Right lung (tissue), 5 donors: ENCODE measurements around the gene ARHGEF38. TPM values are rescaled to one million over a fixed set of nuclear protein-coding genes. Genes with fewer than 3 reads are reported as not detected.
"Not testable (repeated sequence)": the region's sequence is repeated elsewhere in the genome, so short reads cannot be mapped to it uniquely, and the experiment has no call there.

ENCODE experiments used
- DNase-seq, 2 donors: peaks; one replicate each; pipeline ENCODE4 v3.0.0-alpha.2; 2013
- polyA plus RNA-seq, 5 donors: library from polyadenylated mRNA; unstranded; fragments of 120-200 nt; gene quantifications; one replicate each; pipeline versions ENCODE4 v1.2.1 to v1.2.3, GENCODE V29; 2013; ENCODE audit warnings: inconsistent platforms in 1 of 5, low replicate concordance in 1 of 5; ENCODE audit not compliant: insufficient read length in 5 of 5, insufficient read depth in 1 of 5

Gene ARHGEF38
- polyA plus RNA-seq, 5 donors, result 5.8 to 11.1 (median 8.8) TPM

DNA sequence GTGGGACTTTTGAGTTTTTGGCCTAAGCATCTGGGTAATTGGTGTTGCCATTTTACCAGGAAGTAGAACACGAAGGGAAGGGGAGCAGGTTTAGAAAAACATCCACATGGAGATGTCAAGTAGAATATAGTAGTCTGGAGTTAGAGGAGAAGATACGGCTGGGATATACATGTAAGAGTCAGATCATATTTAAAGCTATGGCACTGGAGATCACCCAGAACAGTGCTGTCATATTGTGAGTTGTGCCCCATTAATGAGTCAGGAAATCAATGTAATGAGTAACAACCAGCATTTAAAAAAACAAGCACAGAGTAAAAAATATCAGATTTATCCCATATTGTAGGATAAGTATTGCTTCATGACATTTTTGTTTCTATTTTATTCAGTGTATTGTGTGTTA is 160.3 kb downstream of the ARHGEF38 start:
- DNase-seq, result no peak

DNA sequence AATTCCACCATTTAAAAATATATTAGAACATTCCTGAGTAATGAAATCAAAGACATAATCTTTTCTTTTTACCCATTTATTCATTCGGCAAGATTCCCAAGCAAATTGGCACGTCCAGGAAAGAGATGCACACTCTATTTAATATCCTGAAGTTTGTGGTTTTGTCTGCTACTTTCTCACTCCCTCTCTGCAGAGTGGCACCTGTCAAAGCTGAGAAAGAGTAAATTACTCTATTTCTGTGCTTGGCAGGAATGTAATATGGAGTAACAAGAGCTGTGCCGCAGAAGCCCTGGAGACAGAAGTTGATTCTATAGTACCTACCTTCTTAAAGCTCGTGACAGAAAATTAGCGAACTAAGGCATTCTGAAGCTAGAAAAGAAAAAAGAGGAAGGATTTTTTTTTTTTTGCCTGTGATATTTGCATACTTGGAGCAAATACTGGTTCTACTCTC is 161.7 kb downstream of the ARHGEF38 start:
- no peak for DNase-seq

DNA sequence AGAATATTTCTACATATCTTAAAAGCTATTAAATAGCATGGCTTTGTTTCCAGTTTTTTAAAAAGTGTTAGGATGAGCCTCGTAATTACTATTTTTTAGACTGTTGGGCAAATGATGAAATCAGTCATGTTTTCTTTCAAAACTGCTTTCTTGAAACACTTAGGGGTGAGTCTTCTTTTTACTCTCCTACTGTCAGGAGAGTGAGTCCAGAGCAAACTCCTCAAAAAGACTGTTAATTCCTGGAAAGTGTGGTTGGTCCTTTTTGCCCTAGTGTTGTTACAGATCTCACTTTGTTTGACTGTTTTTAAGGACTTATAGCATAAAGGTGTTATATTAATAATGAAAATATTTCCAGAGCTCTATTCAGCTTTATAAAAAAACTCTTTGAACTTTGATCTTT is 162.5 kb downstream of the ARHGEF38 start:
- DNase-seq, result no peak

DNA sequence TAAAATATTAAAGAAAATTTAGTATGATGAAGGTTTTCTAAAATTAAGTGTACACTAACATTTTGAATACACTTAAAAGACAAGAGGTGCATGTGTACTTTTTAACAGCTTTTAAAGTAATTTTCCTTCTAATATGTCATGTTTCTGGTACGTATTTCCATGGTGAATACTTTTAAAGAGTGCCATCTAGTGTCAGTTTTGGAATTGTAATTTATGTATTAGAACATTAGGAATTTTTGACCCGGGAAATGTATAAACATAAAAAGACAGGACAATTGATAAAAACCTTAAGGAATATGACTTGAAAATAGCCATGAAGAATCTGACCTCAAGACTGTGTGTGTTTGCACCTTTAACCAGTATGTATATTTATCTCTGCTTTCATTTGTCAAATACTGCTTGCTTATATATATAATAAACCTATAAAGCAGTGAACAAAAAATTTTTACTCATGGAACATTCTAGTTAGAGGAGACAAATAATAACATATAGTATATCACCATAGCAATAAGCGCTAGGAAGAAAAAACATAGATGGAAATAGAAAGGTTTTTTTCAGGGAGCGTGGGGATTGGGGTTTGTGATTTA is 163.4 kb downstream of the ARHGEF38 start:
- DNase-seq, result peak; percentile 21 to 25

DNA sequence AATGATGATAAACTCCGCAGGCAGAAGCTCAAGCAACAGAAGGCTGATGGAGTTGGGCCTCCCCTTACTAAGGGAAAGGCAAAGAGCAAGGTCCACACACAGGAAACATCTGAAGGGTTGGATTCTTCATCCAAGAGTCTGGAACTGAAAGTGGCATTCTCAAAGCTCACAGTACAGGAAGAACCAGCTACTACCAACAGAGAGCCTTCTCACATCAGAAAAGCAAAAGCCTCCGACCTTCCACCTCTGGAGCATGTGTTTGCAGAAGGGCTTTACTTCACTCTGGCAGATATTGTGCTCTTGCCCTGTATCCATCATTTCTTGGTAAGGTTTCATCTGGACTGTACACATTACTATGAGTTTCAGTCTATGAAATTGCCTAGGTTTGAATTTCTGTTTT is 166.8 kb downstream of the ARHGEF38 start:
- DNase-seq, result no peak

DNA sequence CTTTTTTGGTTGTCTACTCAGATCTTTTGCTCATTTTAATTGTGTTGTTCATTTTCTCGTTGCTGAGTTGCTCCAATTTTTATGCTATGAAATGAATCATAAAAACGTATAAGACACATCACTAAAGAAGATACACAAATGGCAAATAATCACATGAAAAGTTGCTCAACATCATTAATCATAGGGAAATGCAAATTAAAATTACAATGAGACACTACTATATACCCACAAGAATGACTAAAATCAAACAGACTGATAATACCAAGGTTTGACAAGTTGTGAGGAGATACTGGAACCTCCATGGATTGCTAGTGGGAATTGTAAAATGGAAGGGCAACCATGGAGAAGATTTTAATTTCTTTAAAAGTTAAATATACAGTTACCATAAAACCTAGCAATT is 173.2 kb downstream of the ARHGEF38 start:
- no peak for DNase-seq

DNA sequence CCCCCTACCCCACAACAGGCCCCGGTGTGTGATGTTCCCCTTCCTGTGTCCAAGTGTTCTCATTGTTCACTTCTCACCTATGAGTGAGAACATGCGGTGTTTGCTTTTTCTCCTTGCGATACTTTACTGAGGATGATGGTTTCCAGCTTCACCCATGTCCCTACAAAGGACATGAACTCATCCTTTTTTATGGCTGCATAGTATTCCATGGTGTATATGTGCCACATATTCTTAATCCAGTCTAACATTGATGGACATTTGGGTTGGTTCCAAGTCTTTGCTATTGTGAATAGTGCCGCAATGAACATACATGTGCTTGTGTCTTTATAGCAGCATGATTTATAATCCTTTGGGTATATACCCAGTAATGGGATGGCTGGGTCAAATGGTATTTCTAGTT is 177.5 kb downstream of the ARHGEF38 start:
- not testable (repeated sequence) for DNase-seq

Other genes with a start within 250 kb of the ARHGEF38 start
- gene PPA2, start 78.6 kb upstream of the ARHGEF38 start, polyA plus RNA-seq, result 10 to 100 TPM; 79.9 to 95.9 (median 90.8) TPM
- gene INTS12, start 156.1 kb downstream of the ARHGEF38 start, polyA plus RNA-seq, result 10 to 100 TPM; 33.0 to 41.6 (median 34.2) TPM
- 10 to 100 TPM; 10.1 to 20.8 (median 16.3) TPM for gene GSTCD, start 156.2 kb downstream of the ARHGEF38 start, polyA plus RNA-seq